Activated naive CD4-positive, alpha-beta T cell (primary cell): Measurements from ENCODE around the gene MYO9B.
"Not testable (repeated sequence)": the region's sequence is repeated elsewhere in the genome, so short reads cannot be mapped to it uniquely, and the experiment has no call there.

Experiments used
- DNase-seq, 4 experiments: peaks; one replicate each; lab custom pipeline; 2025; lab: John Stamatoyannopoulos, UW

Gene MYO9B

DNA sequence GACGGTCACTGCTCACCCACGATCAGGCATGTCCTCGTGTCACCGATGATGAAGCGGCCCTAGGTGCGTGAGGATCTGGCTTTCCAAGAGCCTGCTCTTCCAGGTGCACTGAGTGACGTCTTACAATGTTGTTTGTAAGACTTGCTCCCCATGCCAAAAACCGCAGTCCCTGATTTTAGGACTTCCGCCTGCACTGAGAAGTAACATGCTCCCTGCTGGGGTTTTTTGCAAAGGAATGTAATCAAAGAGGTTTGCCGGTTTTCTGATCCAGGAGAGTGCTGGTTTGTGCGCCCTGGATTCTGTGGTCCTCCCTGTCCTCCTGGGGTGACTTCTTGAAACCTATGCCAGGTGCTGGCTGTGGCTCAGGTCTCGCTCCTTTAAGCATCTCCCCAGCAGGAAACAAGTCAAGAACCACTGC is 38.8 kb downstream of the MYO9B start:
- no peak for DNase-seq

DNA sequence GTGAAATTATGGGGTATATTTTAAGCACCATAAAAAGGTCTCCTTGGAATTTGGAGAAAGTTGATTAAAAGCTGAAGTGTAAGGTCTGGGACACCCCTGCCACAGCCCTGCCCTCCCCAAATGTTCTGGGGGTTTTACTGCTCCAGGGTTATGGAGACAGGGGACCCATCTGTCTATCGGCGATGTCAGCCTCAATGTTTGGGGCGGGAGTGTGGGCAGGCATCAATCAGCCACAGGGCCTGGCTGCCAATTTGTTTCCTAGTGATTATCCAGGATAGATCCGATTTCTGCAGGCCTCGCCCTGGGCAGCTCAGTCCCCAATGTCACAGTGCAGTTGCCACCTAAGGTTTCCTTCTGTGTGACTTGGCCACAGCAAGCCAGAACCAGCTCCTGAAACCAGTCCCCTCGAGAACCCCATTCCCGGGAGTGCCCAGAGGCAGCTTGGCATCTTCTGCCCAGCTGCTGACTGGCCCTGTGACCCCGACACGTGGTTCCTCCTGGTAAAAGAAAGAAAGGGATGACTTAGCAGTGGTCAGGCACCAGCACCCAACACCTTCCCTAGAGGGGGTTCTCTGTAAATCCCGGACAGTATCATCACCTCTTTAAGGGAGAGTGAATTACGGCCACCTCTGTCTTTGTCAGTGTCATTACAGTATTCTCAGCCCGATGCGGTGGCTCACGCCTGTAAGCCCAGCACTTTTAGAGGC is 41.6 kb downstream of the MYO9B start:
- DNase-seq: no peak

DNA sequence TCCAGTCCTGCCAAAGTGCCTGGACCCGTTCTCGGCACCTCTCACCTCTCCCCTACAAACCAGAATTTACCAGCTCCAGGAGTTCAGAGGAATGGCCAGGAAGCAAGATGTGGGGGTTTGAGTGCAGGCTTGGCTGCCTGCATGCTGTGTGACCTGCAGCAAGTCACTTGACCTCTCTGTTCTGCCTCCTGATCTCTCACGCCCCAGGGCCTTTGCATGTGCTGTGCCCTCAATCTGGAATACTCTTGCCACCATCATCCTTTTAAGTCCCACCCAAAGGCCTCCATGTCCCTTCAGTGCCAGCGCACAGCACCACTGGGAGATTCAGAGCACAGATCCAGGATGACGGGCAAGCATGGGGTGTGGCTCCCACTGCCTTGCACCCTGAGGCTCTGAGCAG is 43.4 kb downstream of the MYO9B start:
- DNase-seq: no peak

DNA sequence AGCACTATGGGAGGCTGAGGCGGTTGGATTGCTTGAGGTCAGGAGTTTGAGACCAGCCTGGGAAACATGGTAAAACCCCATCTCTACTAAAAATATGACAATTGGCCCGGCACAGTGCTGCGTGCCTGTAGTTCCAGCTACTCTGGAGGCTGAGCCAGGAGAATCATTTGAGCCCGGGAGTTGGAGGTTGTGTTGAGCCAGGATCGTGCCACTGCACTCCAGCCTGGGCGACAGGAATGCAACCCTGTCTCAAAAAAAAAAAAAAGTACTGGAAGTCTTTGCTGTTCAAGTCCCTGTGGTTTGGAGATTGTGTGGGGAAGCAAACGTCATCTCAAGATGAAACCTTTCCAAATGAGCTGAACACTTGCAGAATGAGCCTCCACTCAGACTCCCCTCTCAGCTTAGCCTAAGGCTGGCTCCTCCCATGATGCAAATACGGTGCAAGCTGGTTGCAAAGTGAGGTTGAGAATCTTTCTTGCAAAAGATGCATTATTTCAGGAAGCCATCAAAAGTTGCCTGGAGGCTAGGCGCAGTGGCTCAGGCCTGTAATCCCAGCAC is 46.2 kb downstream of the MYO9B start:
- DNase-seq: no peak

DNA sequence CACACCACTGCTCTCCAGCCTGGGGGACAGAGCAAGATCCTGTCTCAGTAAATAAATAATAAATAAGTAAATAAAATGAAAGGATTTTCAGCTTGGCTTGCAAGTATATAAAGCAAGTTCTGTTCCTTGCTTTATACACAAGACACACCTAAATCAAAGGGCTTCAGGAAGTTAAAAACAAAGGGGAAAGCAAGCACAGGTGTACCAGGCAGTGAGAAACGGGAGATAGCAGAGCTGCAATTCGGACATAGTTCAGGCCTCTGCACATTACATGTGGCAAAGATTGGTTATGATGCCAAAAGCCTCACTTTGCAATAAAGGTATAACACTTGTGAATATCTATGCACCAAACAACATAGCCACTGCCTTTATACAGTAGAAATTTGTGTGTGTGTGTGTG is 47.5 kb downstream of the MYO9B start:
- DNase-seq: no peak

DNA sequence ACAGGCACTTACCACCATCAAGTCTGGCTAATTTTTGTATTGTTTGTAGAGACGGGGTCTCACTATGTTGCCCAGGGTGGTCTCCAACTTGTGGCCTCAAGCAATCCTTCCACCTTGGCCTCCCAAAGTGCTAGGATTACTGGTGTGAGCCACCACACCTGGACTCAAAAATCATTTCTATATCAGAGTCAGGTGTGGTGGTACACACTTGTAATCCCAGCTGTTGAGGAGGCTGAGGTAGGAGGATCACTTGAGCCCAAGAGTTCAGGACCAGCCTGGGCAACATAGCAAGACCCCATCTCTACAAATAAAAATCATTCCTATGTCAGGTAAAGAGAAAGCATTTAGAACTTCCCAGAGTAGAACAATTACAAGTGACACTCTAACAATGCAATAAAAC is 48.4 kb downstream of the MYO9B start:
- DNase-seq: no peak

DNA sequence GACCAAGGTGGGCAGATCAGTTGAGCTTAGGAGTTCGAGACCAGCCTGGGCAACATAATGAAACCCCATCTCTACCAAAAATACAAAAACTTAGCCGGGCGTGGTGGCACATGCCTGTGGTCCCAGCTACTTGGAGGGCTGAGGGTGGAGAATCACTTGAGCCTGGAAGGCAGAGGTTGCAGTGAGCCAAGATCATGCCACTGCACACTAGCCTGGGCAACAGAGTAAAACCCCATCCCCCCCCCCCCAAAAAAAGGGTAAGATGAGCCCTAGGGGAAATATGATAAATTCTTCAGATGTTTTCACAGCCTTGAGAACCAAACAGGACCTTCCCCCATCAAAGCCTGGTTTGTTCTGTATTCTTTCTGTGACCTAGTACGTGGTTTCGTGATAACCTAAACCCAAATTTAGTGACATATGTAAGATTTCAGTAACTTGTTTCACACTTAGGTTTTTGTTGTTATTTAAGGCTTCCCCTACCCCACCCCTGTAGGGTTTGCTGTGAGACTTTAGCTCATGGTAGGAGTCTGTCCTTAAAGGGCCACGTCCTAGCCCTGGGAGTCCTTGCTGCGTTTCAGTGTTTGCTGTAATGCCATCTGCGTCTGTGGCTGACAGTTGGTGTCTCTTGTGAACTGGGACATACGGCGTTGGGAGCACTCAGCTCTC is 49.6 kb downstream of the MYO9B start:
- DNase-seq: peak in 2 of 4 experiments; percentile 61 to 71

DNA sequence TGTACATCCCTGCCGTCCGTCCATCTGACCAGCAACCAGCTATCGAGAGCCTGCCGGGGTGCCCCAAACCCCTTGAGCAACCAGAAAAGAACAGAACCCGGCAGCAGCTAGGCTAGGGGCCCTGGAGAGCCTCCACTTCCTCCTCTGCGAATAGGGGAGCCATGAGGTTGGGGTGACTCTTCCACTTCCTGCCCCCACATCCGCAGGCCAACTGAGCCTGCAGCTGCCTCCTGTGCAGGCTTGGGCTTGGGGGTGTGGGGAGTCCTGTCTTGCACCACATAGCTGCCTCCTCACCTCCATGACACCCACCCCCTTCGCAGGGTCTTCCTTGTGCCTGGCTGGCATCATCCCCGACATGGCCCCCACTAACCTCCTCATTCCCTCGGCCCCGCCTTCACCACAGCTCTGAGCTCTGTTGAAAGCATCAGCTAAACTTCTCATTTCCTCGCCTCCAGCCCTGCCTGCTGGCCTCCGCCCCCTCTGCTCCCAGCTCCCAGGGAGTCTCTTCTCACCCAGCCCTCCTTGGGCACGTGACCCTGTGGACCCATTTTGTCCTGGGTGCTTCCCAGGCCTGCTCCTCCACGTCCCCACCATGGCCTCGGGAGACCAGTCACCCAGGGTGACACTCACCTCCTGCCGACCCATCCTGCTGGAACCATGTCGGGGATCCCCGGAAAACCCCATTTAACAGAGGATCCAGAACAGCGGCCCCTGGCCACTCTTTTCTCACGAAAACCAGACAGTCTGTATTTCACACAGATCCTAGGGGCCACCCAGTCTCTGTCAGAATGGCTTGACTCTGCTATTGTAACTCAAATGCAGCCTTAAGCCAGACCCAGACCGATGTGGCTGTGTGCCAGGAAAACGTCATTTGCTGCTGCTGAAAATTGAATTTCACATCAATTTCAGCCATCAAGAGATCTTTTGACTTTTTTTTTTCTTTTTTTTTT is 50.4 kb downstream of the MYO9B start:
- peak in 3 of 4 experiments; percentile 8 to 71 (median 68) for DNase-seq

DNA sequence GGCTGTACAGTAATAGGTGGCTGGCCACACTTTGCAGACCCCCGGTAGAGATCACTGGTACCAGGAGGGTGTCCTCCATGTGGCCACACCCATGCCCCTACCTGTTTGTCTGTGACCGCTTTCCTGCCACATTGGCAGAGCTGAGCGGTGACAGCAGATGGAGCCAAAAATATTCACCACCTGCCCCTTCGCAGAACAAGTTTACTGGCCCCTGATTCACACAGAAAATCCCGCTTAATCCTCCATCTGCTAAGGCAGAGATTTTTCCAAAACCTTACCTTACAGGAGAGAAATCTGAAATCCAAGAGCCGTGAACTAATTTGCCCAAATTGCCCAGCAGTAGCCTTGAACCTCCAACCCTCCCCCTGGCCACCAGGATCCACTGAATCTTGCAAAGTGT is 52.1 kb downstream of the MYO9B start:
- DNase-seq: no peak

DNA sequence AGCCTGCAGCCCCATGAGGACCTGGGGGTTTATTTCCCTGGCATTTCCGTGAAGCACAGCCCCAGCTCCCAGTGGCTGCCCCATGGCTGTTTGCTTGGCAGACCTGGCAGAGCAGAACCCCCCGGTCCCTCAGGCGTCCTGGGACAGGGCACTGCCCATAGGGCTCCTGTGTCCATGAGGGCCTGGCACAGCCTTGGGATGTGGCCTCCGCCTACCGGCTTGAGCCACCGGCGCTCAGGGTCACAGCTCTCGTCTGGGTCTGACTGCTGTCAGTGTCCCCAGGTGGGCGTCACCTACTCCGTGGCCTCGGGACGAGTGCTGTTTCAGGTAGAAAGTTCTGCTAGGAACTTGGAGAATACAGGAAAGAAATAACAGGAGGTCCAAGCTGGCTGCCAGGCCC is 52.8 kb downstream of the MYO9B start:
- no peak for DNase-seq

DNA sequence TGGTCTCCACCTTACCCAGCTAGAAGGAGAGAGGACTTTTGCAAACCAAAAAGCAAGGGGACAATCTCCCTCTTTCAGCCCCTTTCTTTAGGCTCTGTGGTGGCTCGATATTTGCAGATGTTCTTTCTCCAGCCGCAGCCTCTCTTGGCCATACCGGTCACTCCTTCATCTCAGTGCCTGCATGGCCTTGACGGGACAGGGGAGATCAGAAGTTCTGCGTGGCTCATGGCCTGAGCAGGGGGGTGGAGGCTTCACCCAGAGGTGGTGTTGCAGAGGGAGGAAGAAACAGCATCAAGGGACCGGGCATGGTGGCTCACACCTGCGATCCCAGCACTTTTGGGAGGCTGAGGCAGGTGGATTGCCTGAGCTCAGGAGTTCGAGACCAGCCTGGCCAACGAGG is 53.2 kb downstream of the MYO9B start:
- no peak for DNase-seq

DNA sequence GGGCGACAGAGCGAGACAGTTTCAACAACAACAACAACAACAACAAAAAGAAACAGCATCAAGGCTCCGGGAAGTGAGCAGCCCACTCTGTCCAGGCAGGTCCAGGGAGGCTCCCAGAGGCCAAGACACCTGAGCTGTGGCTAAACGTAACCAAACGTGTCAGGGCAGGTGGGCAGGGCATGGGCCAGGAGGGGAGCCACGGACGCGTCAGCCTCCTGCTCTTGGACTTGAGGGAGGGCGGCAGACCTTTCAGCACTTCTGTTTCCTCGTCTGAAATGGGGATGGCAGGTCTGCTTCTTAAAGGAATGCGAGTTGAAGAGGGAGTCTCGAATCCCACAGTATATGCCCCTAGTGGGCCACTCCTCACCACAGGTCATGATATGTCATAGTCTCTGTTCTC is 53.8 kb downstream of the MYO9B start:
- DNase-seq: no peak

DNA sequence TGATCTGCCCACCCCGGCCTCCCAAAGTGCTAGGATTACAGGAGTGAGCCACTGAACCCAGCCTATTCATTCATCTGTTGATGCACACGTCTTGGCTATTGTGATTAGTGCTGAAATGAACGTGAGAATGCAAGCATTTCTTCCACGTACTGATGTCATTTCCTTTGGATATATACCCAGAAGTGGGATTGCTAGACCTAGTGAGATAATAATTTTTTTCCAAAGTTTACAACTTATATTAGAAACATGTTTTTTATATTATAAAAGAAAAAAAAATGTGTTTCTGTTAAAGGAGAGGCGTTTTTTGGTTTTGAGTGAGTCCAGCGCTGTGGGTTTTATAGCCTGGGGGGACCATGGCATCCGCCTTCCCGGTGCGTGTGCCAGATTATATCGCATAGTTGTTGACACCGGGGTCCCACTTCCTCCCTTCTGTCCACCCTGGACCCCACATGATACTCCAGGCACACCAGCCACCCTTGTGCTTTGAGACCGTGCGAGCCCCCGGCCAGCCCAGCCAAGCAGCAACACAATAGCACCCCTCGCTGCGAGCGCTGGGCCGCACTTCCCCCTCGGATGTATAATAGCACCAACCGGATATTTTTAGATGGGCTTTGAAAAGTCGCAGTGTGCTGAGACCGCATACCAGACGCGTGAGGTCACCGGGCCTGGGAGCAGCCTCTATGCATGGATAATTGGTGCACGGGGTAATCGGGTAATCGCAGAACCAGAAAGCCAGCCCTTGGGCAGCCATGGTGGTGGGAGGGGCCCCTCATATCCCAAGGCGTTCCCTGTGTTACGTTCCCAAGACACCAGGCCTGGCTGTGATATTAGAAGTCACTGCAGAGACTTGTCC is 59.6 kb downstream of the MYO9B start:
- peak in 2 of 4 experiments; percentile 13 to 20 for DNase-seq

DNA sequence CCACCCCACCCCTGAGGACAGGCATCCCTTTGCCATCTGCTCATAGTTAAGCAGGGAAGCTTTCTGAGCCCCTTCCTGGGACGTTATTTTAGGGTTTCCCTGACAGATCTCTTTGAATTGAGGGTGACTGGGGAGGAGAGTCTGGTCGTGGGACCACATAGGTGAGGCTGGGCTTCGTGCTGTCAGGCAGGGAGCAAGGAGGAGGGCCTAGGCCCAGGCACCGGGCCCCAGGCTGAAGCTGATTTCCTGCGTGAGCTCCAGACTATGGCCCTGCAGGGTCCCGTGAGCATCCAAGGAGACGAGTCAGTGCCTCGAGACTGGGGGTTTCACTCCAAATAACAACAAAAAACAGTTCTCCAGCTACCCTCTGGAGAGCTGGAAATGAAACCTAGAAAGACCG is 60.4 kb downstream of the MYO9B start:
- no peak for DNase-seq

DNA sequence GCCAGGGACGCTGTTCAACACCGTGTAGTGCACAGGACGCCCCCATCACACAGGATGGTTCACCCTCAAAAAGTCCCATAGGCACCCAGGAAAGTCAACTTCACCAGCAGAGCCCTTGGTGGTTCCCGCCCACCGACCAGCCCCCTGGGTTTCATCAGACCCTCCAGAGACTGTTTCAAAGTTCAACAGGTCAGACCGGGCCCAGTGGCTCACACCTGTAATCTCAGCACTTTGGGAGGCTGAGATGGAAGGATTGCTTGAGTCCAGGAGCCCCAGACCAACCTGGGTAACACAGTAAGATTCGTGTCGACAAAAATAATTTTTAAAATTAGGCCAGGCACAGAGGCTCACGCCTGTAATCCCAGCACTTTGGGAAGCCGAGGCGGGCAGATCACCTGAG is 61.0 kb downstream of the MYO9B start:
- no peak for DNase-seq

DNA sequence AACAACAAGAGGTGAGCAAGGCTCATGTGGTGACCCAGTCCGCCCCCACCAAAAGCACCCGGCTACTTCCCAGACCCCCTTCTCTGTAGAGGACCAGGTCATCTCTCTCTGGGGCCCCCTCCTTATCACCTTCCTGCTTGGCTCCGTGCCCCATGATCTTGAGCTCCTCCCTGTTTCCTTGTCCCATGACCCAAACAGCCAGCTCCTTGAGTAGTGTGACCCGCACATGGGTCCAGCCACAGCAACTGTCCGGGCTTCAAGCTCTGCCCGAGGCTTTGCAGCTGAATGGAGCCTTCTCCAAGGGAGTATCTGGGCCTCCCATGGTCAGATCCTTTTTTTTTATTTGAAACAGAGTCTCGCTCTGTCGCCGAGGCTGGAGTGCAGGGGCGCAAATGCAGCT is 61.8 kb downstream of the MYO9B start:
- DNase-seq: no peak

DNA sequence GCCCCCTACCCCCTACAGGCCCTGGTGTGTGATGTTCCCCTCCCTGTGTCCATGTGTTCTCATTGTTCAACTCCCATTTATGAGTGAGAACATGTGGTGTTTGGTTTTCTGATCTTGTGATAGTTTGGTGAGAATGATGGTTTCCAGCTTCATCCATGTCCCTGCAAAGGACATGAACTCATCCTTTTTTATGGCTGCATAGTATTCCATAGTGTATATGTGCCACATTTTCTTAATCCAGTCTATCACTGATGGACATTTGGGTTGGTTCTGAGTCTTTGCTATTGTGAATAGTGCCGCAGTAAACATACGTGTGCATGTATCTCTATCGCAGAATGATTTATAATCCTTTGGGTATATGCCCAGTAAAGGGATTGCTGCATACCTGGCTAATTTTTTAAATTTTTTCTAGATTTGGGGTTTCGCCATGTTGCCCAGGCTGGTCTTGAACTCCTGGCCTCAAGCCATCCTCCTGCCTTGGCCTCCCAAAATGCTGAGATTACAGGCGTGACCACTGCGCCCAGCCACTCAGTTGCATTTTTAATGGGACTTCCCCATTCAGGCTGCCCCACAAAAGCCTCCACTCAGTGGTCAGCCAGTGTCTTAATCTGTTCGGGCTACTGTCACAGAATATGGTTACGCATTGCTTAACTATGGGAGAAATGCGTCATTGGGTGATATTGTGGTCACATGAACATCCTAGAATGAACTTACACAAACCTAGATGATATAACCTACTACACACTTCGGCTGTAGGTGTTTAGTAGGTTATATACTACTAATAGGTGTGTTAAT is 62.7 kb downstream of the MYO9B start:
- not testable (repeated sequence) for DNase-seq

DNA sequence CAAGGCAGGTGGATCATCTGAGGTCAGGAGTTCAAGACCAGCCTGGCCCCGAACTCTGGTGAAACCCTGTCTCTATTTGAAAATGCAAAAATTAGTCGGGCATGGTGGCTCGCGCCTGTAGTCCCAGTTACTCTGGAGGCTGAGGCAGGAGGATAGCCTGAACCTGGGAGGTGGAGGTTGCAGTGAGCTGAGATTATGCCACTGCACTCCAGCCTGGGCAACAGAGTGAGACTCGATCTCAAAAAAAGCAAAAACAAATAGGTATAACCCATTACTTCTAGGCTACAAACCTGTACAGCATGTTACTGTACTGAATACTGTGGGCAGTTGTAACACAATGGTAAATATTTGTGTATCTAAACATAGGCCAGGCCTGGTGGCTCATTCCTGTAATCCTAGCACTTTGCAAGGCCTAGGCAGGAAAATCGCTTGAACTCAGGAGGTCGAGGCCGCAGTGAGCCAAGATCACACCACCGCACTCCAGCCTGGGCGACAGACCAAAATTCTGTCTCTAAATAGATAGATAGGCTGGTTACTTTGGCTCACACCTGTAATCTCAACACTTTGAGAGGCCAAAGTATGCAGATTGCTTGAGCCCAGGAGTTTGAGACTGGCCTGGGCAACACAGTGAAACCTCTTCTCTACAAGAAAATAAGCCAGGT is 63.5 kb downstream of the MYO9B start:
- no peak for DNase-seq

DNA sequence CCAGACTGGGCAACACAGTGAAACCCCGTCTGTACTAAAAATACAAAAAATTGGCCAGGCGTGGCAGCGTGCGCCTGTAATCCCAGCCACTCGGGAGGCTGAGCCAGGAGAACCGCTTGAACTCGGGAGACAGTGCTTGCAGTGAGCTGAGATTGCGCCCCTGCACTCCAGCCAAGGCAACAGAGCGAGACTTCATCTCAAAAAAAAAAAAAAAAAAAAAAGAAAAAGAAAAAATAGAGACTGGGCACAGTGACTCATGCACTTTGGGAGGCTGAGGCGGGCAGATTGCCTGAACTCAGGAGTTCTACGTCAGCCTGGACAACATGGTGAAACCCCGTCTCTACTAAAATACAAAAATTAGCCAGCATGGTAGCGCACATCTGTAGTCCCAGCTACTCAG is 69.2 kb downstream of the MYO9B start:
- DNase-seq: not testable (repeated sequence)
